ENCODE results near the gene NAALADL2. TPM values are rescaled to one million over a fixed set of nuclear protein-coding genes. Genes with fewer than 3 reads are reported as not detected.
A peak's percentile ranks its signal among the peaks of the same experiment; 100 is the strongest.

The NAALADL2 gene
- total RNA-seq, 1 experiment from 2014 or later = 12.8 TPM

DNA sequence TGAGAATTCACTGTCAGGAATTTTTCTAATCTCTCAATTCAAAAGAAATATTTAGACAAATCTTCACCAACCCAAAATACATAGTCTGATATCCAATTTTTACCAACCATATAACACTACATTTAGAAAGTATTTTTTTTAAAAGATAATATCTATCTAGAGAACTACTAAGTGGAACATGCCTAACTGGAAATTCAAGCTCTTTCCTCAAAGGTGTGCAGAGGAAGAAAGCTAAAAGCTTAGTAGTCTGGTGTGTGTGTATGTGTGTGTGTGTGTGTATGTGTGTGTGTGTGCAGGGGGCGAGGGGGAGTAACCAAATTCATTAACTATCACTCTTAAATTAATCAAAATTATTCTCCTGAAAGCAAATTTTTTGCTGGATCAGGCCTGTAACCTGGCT, 797.3 kb downstream of the NAALADL2 start:
- Histone ChIP-seq H3K4me3 (no peak overlapping the region), H3K9me2 (ENCODE audit: insufficient read depth) (0 out of 2 replicates have a peak, but pooled peaks cover 2% of the 10 kb centered on the region), H3F3A (ENCODE audit: insufficient read depth, low read depth) (no peaks in the 10 kb centered on the region), H3K27me3 (ENCODE audit: insufficient read depth, low read depth) (no peaks in the 10 kb centered on the region), H2AFZ (no peak overlapping the region), H3K4me1 (replicated peaks; ENCODE audit: insufficient read depth) (no peaks in the 10 kb centered on the region), H3K36me3 (ENCODE audit: low read depth) (no peaks in the 10 kb centered on the region), H4K20me1 (ENCODE audit: insufficient read depth) (no peaks in the 10 kb centered on the region), H3K9me3 (ENCODE audit: insufficient read depth, low read depth) (no peaks in the 10 kb centered on the region), H3K27ac (no peak overlapping the region), H3K79me2 (ENCODE audit: low read depth) (no peaks in the 10 kb centered on the region), H3K4me2 (no peak overlapping the region)
- intact Hi-C loops (cut with micrococcal nuclease; ENCODE audit: unreplicated experiment) = no loop called here
- ChIA-PET CTCF (no interaction called here), POLR2A (ENCODE audit: unreplicated experiment) (no interaction called here)
- peak in 1 of 2 experiments; percentile 10 for DNase-seq
- no peak for TF ChIP-seq EZH2 (IDR thresholded peaks at IDR 0.05; ENCODE audit: low read depth)
- TF ChIP-seq, protein P1, sequence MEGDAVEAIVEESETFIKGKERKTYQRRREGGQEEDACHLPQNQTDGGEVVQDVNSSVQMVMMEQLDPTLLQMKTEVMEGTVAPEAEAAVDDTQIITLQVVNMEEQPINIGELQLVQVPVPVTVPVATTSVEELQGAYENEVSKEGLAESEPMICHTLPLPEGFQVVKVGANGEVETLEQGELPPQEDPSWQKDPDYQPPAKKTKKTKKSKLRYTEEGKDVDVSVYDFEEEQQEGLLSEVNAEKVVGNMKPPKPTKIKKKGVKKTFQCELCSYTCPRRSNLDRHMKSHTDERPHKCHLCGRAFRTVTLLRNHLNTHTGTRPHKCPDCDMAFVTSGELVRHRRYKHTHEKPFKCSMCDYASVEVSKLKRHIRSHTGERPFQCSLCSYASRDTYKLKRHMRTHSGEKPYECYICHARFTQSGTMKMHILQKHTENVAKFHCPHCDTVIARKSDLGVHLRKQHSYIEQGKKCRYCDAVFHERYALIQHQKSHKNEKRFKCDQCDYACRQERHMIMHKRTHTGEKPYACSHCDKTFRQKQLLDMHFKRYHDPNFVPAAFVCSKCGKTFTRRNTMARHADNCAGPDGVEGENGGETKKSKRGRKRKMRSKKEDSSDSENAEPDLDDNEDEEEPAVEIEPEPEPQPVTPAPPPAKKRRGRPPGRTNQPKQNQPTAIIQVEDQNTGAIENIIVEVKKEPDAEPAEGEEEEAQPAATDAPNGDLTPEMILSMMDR (conservative IDR thresholded peaks at IDR 0.05) = no peak
- no TSS peak for BruUV-seq (replicated peaks)

DNA sequence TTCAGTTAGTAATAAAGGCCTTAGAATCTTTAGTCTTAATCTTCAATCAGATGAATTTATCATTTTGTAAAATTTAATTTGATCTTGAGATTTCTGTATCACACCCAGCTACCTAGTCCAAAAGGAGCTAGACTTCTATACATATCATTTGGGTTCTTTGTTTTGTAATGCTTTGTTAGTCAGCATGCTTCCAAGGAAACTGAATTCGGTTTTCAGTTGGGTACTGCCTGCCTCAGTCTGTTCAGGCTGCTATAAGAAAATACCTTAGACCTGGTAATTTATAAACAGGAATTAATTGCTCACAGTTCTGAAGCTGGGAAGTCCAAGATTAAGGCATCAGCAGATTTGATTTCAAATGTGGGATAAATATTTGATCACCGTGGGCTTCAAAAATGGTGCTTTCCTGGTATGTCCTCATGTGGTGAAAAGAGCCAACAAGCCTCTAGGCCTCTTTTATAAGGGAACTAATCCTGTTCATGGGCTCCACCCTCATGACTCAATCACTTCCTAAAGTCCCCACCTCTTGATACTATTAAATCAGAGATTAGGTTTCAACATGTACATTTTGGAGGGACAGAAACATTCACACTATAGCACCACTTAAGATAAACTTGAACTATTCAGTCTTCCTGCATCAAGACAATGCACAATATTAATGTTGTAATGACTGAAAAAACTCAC, 800.7 kb downstream of the NAALADL2 start:
- TF ChIP-seq, protein P1 (conservative IDR thresholded peaks at IDR 0.05) = no peak
- TF ChIP-seq EZH2 (IDR thresholded peaks at IDR 0.05; ENCODE audit: low read depth) = no peak
- no peaks in the 10 kb centered on the region for H3K4me1 ChIP-seq (replicated peaks; ENCODE audit: insufficient read depth)
- H3K9me3 ChIP-seq (ENCODE audit: insufficient read depth, low read depth) = peaks cover 4% of the 10 kb centered on the region; the same call in 1 of the 2 replicates
- no peaks in the 10 kb centered on the region for H3K36me3 ChIP-seq (ENCODE audit: low read depth)
- H3K27me3 ChIP-seq (ENCODE audit: insufficient read depth, low read depth) = no peaks in the 10 kb centered on the region
- H4K20me1 ChIP-seq (ENCODE audit: insufficient read depth) = no peaks in the 10 kb centered on the region
- no peak overlapping the region for H3K4me3 ChIP-seq
- H3K79me2 ChIP-seq (ENCODE audit: low read depth) = no peaks in the 10 kb centered on the region
- no peak for DNase-seq
- POLR2A ChIA-PET (ENCODE audit: unreplicated experiment) = no interaction called here
- 0 out of 2 replicates have a peak overlapping the region, but pooled peaks have one; percentile 6 for H2AFZ ChIP-seq
- no peak overlapping the region for H3K4me2 ChIP-seq
- CTCF ChIA-PET = no interaction called here
- 0 out of 2 replicates have a peak, but pooled peaks cover 4% of the 10 kb centered on the region for H3K9me2 ChIP-seq (ENCODE audit: insufficient read depth)
- H3K27ac ChIP-seq = no peak overlapping the region
- BruUV-seq (replicated peaks) = no TSS peak
- intact Hi-C loops (cut with micrococcal nuclease; ENCODE audit: unreplicated experiment) = no loop called here
- no peaks in the 10 kb centered on the region for H3F3A ChIP-seq (ENCODE audit: insufficient read depth, low read depth)

DNA sequence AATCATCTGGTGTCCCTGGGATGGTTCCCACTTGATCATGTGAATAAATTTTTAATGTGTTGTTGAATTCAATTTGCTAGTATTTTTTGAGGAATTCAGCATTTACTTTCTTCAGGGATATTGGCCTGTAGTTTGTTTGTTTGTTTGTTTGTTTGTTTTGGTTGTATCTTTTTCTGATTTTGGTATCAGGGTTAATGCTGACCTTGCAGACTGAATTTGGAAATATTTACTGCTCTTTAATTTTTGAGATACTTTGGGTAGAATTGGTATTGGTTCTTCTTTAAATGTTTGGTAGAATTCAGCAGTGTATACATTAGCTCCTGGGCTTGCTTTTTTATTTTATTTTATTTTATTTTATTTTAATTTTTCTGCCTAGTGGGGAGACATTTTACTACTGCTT, 803.7 kb downstream of the NAALADL2 start:
- Histone ChIP-seq H2AFZ (no peak overlapping the region), H3K9me2 (ENCODE audit: insufficient read depth) (0 out of 2 replicates have a peak, but pooled peaks cover 4% of the 10 kb centered on the region), H3F3A (ENCODE audit: insufficient read depth, low read depth) (no peaks in the 10 kb centered on the region), H3K4me1 (replicated peaks; ENCODE audit: insufficient read depth) (no peaks in the 10 kb centered on the region), H3K36me3 (ENCODE audit: low read depth) (no peaks in the 10 kb centered on the region), H3K79me2 (ENCODE audit: low read depth) (no peaks in the 10 kb centered on the region), H4K20me1 (ENCODE audit: insufficient read depth) (no peaks in the 10 kb centered on the region), H3K27ac (no peak overlapping the region), H3K9me3 (ENCODE audit: insufficient read depth, low read depth) (peaks cover 4% of the 10 kb centered on the region; the same call in 1 of the 2 replicates), H3K4me3 (no peak overlapping the region), H3K4me2 (no peak overlapping the region), H3K27me3 (ENCODE audit: insufficient read depth, low read depth) (no peaks in the 10 kb centered on the region)
- BruUV-seq (replicated peaks) = no TSS peak
- ChIA-PET POLR2A (ENCODE audit: unreplicated experiment) (no interaction called here), CTCF (no interaction called here)
- no peak for DNase-seq
- intact Hi-C loops (cut with micrococcal nuclease; ENCODE audit: unreplicated experiment) = no loop called here
- TF ChIP-seq, protein P1 (conservative IDR thresholded peaks at IDR 0.05) = no peak
- TF ChIP-seq EZH2 (IDR thresholded peaks at IDR 0.05; ENCODE audit: low read depth) = no peak
